Measurements from ENCODE around the gene TMED1.

GRCh38 chr19:10802479-10802878 is 33.5 kb downstream of the TMED1 start:
- no peak for TF ChIP-seq ZNF384 (IDR thresholded peaks at IDR 0.05)
- TF ChIP-seq FOXM1 (IDR thresholded peaks at IDR 0.05; ENCODE audit: borderline replicate concordance) = no peak
- no peak for TF ChIP-seq TARDBP (IDR thresholded peaks at IDR 0.05)
- TF ChIP-seq SUZ12 (IDR thresholded peaks at IDR 0.05) = no peak
- TF ChIP-seq SP1 (IDR thresholded peaks at IDR 0.05) = no peak
- no peak for TF ChIP-seq BHLHE40 (IDR thresholded peaks at IDR 0.05; ENCODE audit: borderline replicate concordance)

All from HEK293T (cell line).